DND-41 (cell line): Measurements from ENCODE around the gene COL23A1.

Experiments used
- ATAC-seq: fragments of 200-7000 bp; cut with Tn5 transposase; 3 replicates; pipeline ENCODE4 v1.9.1; 2021; ENCODE audit warnings: low read depth; ENCODE audit not compliant: insufficient read depth
- DNase-seq: peaks from one replicate; pipeline ENCODE4 v3.0.0-alpha.2; 2020
- H2AFZ ChIP-seq: 2 replicates; pipeline ENCODE4 v1.6.0; 2012; ENCODE audit warnings: low read depth, low read length
- H3K27ac ChIP-seq: 2 replicates; pipeline ENCODE4 v1.5.1; 2012; ENCODE audit warnings: low read length, inconsistent platforms
- H3K27me3 ChIP-seq: fragments of 200-600 bp; sonication (generic); 2 replicates; pipeline ENCODE4 v1.6.0; 2012; ENCODE audit warnings: low read length, mild to moderate bottlenecking, inconsistent platforms; ENCODE audit not compliant: insufficient read depth, poor library complexity
- H3K36me3 ChIP-seq: 2 replicates; pipeline ENCODE4 v1.5.1; 2012; ENCODE audit warnings: low read length, inconsistent platforms; ENCODE audit not compliant: insufficient read depth
- H3K4me1 ChIP-seq: 2 replicates; pipeline ENCODE4 v1.5.1; 2012; ENCODE audit warnings: mild to moderate bottlenecking, low read length; ENCODE audit not compliant: insufficient read depth
- H3K4me2 ChIP-seq: 2 replicates; pipeline ENCODE4 v1.6.0; 2012; ENCODE audit warnings: mild to moderate bottlenecking, moderate library complexity, low read length, inconsistent platforms; ENCODE audit not compliant: insufficient read depth
- H3K4me3 ChIP-seq, 2 experiments: fragments of 200-600 bp in 1 of 2; shearing (Covaris generic) in 1 of 2; 2 replicates each; pipeline ENCODE4 v1.5.1; 2012 to 2016; ENCODE audit warnings: inconsistent platforms in 2 of 2, low read length in 2 of 2, mild to moderate bottlenecking in 2 of 2, low read depth in 1 of 2, moderate library complexity in 1 of 2
- H3K79me2 ChIP-seq: 2 replicates; pipeline ENCODE4 v1.6.0; 2012; ENCODE audit warnings: low read length, inconsistent platforms; ENCODE audit not compliant: insufficient read depth
- H3K9ac ChIP-seq: 2 replicates; pipeline ENCODE4 v1.6.0; 2012; ENCODE audit warnings: low read depth, mild to moderate bottlenecking, inconsistent platforms, low read length, moderate library complexity
- H3K9me3 ChIP-seq: 2 replicates; pipeline ENCODE4 v1.5.1; 2012; ENCODE audit warnings: low read length, moderate library complexity, mild to moderate bottlenecking, inconsistent platforms; ENCODE audit not compliant: insufficient read depth, severe bottlenecking
- H4K20me1 ChIP-seq: 2 replicates; pipeline ENCODE4 v1.6.0; 2012; ENCODE audit warnings: low read length; ENCODE audit not compliant: insufficient read depth
- CTCF ChIP-seq: IDR thresholded peaks from 2 replicates; pipeline ENCODE4 v1.5.1; 2012; ENCODE audit warnings: borderline replicate concordance, low read length, moderate library complexity, mild to moderate bottlenecking; ENCODE audit not compliant: poor library complexity, severe bottlenecking; ENCODE audit errors: extremely low read depth
- EZH2 ChIP-seq: IDR thresholded peaks from 3 replicates; pipeline ENCODE4 v1.6.1; 2012; ENCODE audit warnings: borderline replicate concordance, low read depth, mild to moderate bottlenecking, moderate library complexity, low read length, inconsistent platforms; ENCODE audit not compliant: severe bottlenecking

The COL23A1 gene

GRCh38 chr5:178338126-178338749 is 252.0 kb downstream of the COL23A1 start:
- no peaks in the 10 kb centered on the region for H3K27me3 ChIP-seq
- no peak for ATAC-seq
- no peaks in the 10 kb centered on the region for H3K36me3 ChIP-seq
- H3K9me3 ChIP-seq, result no peaks in the 10 kb centered on the region
- H3K9ac ChIP-seq, result no peak overlapping the region
- H2AFZ ChIP-seq, result no peak overlapping the region
- no peak overlapping the region for H3K4me2 ChIP-seq
- H3K79me2 ChIP-seq, result no peaks in the 10 kb centered on the region
- H3K4me3 ChIP-seq, result no peak overlapping the region
- no peak overlapping the region for H3K27ac ChIP-seq
- no peak for DNase-seq
- H4K20me1 ChIP-seq, result no peaks in the 10 kb centered on the region
- no peaks in the 10 kb centered on the region for H3K4me1 ChIP-seq
- TF ChIP-seq CTCF (no peak), EZH2 (no peak)

GRCh38 chr5:178337334-178337741 is 252.9 kb downstream of the COL23A1 start:
- DNase-seq, result no peak
- Histone ChIP-seq H4K20me1 (no peaks in the 10 kb centered on the region), H3K9me3 (no peaks in the 10 kb centered on the region), H3K27me3 (no peaks in the 10 kb centered on the region), H3K4me1 (no peaks in the 10 kb centered on the region), H3K79me2 (no peaks in the 10 kb centered on the region), H2AFZ (no peak overlapping the region), H3K27ac (no peak overlapping the region), H3K4me3 (no peak overlapping the region), H3K9ac (no peak overlapping the region), H3K4me2 (no peak overlapping the region), H3K36me3 (no peaks in the 10 kb centered on the region)
- TF ChIP-seq EZH2 (no peak), CTCF (no peak)
- ATAC-seq, result no peak

- no peaks in the 10 kb centered on the region for H3K79me2 ChIP-seq
Observed at GRCh38 chr5:178336889-178337288, 253.3 kb downstream of the COL23A1 start.

More at GRCh38 chr5:178336889-178337288, 253.3 kb downstream of the COL23A1 start:
- Histone ChIP-seq H4K20me1 (no peaks in the 10 kb centered on the region), H3K27ac (no peak overlapping the region), H3K4me2 (no peak overlapping the region), H3K4me1 (no peaks in the 10 kb centered on the region), H3K9me3 (no peaks in the 10 kb centered on the region), H3K36me3 (no peaks in the 10 kb centered on the region), H3K27me3 (no peaks in the 10 kb centered on the region), H3K4me3 (no peak overlapping the region), H2AFZ (no peak overlapping the region), H3K9ac (no peak overlapping the region)
- DNase-seq, result no peak
- ATAC-seq, result no peak
- no peak for TF ChIP-seq CTCF
- TF ChIP-seq EZH2, result no peak
